Measurements from ENCODE around the gene CCNL1. TPM values are rescaled to one million over a fixed set of nuclear protein-coding genes. Genes with fewer than 3 reads are reported as not detected.

Gene CCNL1
- total RNA-seq, 1 experiment from 2014 or later: 118 TPM

DNA sequence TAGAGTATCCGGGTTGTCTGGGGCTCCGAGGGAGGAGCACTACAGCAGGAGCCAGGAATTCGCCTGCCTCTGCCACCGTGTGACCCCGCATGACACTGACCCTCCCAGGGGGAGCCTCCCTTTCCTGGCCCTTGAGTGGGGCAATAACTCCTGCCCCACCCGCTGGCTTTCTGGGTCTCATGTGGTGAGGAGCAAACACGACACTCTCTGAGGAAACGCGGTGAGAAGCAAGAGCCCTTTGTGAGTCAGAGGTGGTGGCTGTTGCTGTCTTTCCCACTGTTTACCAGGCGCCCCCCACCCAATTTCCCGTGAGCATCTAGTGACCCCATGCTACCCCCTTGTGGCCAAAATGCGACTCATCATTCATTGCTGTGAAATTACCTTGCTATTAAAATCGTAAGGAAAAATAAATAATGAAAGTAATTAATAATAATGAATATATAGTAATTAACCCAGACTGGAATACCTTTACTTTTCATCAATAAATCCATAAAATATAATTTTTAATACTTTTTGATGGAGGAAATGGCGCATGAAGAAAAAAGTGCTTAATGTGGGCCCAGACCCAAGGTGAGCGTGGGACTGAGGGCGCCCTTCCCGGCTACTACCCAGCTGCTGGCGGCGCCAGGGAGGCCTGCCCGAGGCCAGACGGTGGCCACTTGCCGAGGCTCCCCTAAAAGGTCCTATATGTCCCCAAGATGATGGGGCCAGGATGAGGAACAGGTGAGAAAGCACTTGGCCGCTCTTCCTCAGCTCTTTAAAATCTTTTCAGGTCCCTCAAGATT lies 29.3 kb downstream of the CCNL1 start:
- DNase-seq (ENCODE audit: low read depth, low spot score): no peak
- ATAC-seq: peak; percentile 78
- Histone ChIP-seq H3K36me3 (ENCODE audit: control insufficient read depth, insufficient read depth, low read length) (no peaks in the 10 kb centered on the region), H3K4me3 (ENCODE audit: low read depth in 2 of 2, low read length in 2 of 2) (peak overlapping the region; percentile 18 to 58), H3K27me3 (ENCODE audit: control insufficient read depth, insufficient read depth, low read length) (no peaks in the 10 kb centered on the region), H3K27ac (ENCODE audit: low read length) (peak overlapping the region; percentile 90), H3K4me1 (ENCODE audit: control insufficient read depth, insufficient read depth, low read length) (peaks cover 50% of the 10 kb centered on the region), H3K9me3 (ENCODE audit: control insufficient read depth, insufficient read depth, low read depth, low read length) (no peaks in the 10 kb centered on the region)
- TF ChIP-seq, protein P1, sequence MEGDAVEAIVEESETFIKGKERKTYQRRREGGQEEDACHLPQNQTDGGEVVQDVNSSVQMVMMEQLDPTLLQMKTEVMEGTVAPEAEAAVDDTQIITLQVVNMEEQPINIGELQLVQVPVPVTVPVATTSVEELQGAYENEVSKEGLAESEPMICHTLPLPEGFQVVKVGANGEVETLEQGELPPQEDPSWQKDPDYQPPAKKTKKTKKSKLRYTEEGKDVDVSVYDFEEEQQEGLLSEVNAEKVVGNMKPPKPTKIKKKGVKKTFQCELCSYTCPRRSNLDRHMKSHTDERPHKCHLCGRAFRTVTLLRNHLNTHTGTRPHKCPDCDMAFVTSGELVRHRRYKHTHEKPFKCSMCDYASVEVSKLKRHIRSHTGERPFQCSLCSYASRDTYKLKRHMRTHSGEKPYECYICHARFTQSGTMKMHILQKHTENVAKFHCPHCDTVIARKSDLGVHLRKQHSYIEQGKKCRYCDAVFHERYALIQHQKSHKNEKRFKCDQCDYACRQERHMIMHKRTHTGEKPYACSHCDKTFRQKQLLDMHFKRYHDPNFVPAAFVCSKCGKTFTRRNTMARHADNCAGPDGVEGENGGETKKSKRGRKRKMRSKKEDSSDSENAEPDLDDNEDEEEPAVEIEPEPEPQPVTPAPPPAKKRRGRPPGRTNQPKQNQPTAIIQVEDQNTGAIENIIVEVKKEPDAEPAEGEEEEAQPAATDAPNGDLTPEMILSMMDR (IDR thresholded peaks at IDR 0.05): peak; percentile 92
- no peak; the same call in 1 of the 2 replicates for TF ChIP-seq TCF7L2 (IDR thresholded peaks at IDR 0.05; ENCODE audit: low read depth, low read length)
- POLR2A ChIA-PET: interaction anchor here (0.6 kb wide), 1 partner anchor 316 kb away, joined by 4 read pairs; no protein-coding TSS in a partner anchor
- CTCF ChIA-PET: interaction anchor here (0.6 to 2.2 kb wide), 3 partner anchors 9 to 42 kb away, joined by 3 to 6 read pairs (median 6); no protein-coding TSS in a partner anchor
- intact Hi-C loops (cut with micrococcal nuclease; ENCODE audit: unreplicated experiment): loop anchor here (5.0 to 10.0 kb wide), 6 partner anchors 43 to 1248 kb away; no protein-coding TSS in a partner anchor
- no TSS peak for BruUV-seq (replicated peaks)
- in situ Hi-C loops (cut with HindIII; ENCODE audit: low pct_unique_long_range_greater_than_20kb, low sequenced_read_pairs): no loop called here

DNA sequence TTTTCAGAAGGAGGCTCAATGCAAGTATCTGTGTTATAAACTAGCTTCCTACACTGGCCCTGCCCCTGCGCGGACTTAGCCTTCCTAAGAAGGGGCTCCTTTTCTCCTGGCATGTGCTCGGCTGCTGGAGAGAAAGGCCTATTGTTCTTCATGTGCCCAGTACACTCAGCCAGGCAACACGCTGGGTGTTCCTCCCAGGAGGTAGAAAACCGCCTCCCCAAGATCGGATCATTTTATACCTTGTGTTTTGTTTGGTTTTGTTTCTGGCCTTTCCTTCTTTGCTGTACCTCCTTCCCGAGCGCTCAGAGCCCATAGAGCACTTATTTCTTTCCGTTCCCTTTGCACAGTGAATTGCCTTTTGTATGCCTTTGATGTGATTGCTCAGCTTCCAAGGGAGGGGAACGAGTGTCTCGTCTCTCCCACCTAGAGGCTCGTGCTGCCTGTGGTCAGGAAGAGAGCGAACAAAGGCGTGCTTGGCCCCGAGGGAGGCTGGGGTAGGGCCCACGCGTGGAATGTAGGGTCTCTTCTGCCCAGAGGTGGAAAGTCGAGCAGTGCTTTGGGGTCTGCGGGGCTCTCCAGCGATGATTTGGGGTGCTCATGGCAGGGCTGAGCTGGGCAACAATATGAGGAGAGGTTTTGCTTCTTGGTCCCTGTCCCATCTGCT lies 30.0 kb downstream of the CCNL1 start:
- POLR2A ChIA-PET: no interaction called here
- TF ChIP-seq, protein P2, sequence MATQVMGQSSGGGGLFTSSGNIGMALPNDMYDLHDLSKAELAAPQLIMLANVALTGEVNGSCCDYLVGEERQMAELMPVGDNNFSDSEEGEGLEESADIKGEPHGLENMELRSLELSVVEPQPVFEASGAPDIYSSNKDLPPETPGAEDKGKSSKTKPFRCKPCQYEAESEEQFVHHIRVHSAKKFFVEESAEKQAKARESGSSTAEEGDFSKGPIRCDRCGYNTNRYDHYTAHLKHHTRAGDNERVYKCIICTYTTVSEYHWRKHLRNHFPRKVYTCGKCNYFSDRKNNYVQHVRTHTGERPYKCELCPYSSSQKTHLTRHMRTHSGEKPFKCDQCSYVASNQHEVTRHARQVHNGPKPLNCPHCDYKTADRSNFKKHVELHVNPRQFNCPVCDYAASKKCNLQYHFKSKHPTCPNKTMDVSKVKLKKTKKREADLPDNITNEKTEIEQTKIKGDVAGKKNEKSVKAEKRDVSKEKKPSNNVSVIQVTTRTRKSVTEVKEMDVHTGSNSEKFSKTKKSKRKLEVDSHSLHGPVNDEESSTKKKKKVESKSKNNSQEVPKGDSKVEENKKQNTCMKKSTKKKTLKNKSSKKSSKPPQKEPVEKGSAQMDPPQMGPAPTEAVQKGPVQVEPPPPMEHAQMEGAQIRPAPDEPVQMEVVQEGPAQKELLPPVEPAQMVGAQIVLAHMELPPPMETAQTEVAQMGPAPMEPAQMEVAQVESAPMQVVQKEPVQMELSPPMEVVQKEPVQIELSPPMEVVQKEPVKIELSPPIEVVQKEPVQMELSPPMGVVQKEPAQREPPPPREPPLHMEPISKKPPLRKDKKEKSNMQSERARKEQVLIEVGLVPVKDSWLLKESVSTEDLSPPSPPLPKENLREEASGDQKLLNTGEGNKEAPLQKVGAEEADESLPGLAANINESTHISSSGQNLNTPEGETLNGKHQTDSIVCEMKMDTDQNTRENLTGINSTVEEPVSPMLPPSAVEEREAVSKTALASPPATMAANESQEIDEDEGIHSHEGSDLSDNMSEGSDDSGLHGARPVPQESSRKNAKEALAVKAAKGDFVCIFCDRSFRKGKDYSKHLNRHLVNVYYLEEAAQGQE (IDR thresholded peaks at IDR 0.05; ENCODE audit: insufficient read depth in 1 of 2, low read depth in 2 of 2, low read length in 1 of 2): no peak
- TF ChIP-seq SIN3A (IDR thresholded peaks at IDR 0.05; ENCODE audit: borderline replicate concordance, insufficient read depth, low read depth, low read length): no peak
- no peak for TF ChIP-seq POLR2AphosphoS5 (IDR thresholded peaks at IDR 0.05; ENCODE audit: low read depth, low read length)
- peak; percentile 85 for TF ChIP-seq TCF7L2 (IDR thresholded peaks at IDR 0.05; ENCODE audit: low read depth, low read length)
- Histone ChIP-seq H3K4me1 (ENCODE audit: control insufficient read depth, insufficient read depth, low read length) (peaks cover 47% of the 10 kb centered on the region), H3K36me3 (ENCODE audit: control insufficient read depth, insufficient read depth, low read length) (no peaks in the 10 kb centered on the region), H3K9me3 (ENCODE audit: control insufficient read depth, insufficient read depth, low read depth, low read length) (no peaks in the 10 kb centered on the region), H3K27ac (ENCODE audit: low read length) (peak overlapping the region; percentile 90), H3K27me3 (ENCODE audit: control insufficient read depth, insufficient read depth, low read length) (no peaks in the 10 kb centered on the region), H3K4me3 (ENCODE audit: low read depth in 2 of 2, low read length in 2 of 2) (peak overlapping the region; percentile 18 to 58)
- no TSS peak for BruUV-seq (replicated peaks)
- in situ Hi-C loops (cut with HindIII; ENCODE audit: low pct_unique_long_range_greater_than_20kb, low sequenced_read_pairs) (no loop called here), intact Hi-C loops (cut with micrococcal nuclease; ENCODE audit: unreplicated experiment) (loop anchor here (5.0 to 10.0 kb wide), 7 partner anchors 43 to 1248 kb away; partner anchors contain the start of gene TIPARP)
- CTCF ChIA-PET: interaction anchor here (0.6 to 2.2 kb wide), 4 partner anchors 8 to 1086 kb away, joined by 3 to 7 read pairs (median 6); no protein-coding TSS in a partner anchor
- DNase-seq (ENCODE audit: low read depth, low spot score) (no peak), ATAC-seq (peak; percentile 67)

Measured in Panc1 (cell line).